Mammary epithelial cell (primary cell): ENCODE results near the gene JUNB.

Experiments used
- EZH2 ChIP-seq: IDR thresholded peaks from 2 replicates; pipeline ENCODE4 v1.6.1; 2012; ENCODE audit warnings: low read length, inconsistent platforms, borderline replicate concordance
- TF ChIP-seq, protein P1 (sequence below), 2 donors: IDR thresholded peaks in 1 of 2; conservative IDR thresholded peaks in 1 of 2; 2 replicates each; pipeline ENCODE4 v1.5.1; 2011 to 2012; ENCODE audit warnings: inconsistent platforms in 2 of 2, low read length in 2 of 2, mild to moderate bottlenecking in 2 of 2, control low read depth in 1 of 2, low read depth in 1 of 2; ENCODE audit not compliant: insufficient read depth in 1 of 2; ENCODE audit errors: extremely low read depth in 1 of 2

DNA sequence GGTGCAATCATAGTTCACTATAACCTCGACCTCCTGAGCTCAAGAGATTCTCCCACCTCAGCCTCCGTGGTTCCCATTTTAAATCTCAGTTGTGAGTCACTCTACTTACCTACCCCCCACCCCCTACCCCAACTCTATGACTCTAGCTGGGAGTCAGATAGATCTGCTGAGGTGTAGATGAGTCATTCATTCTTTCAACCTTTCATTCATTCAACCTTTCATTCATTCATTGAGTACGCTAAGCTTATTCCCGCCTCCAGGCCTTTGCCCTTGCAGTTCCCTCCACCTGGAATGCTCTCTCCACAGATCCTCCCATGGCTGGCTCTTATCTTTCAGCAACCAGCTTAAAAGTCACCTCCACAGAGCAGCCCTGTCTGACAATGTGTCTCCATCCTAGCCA, 45.9 kb downstream of the JUNB start:
- TF ChIP-seq, protein P1, sequence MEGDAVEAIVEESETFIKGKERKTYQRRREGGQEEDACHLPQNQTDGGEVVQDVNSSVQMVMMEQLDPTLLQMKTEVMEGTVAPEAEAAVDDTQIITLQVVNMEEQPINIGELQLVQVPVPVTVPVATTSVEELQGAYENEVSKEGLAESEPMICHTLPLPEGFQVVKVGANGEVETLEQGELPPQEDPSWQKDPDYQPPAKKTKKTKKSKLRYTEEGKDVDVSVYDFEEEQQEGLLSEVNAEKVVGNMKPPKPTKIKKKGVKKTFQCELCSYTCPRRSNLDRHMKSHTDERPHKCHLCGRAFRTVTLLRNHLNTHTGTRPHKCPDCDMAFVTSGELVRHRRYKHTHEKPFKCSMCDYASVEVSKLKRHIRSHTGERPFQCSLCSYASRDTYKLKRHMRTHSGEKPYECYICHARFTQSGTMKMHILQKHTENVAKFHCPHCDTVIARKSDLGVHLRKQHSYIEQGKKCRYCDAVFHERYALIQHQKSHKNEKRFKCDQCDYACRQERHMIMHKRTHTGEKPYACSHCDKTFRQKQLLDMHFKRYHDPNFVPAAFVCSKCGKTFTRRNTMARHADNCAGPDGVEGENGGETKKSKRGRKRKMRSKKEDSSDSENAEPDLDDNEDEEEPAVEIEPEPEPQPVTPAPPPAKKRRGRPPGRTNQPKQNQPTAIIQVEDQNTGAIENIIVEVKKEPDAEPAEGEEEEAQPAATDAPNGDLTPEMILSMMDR (conservative IDR thresholded peaks at IDR 0.05 in 1 of 2, IDR thresholded peaks at IDR 0.05 in 1 of 2; ENCODE audit: extremely low read depth in 1 of 2, insufficient read depth in 1 of 2, low read depth in 1 of 2, low read length in 2 of 2) = no peak
- TF ChIP-seq EZH2 = no peak
